GM12878 (cell line): ENCODE measurements around the gene CCDC28B. TPM values are rescaled to one million over a fixed set of nuclear protein-coding genes. Genes with fewer than 3 reads are reported as not detected.

Experiments
- ATF3 ChIP-seq: IDR thresholded peaks from 2 replicates; pipeline ENCODE4 v1.6.1; 2011; ENCODE audit warnings: low read depth, mild to moderate bottlenecking, low read length, moderate library complexity, borderline replicate concordance; ENCODE audit errors: extremely low read depth
- BACH1 ChIP-seq: fragments of 450-650 bp; IDR thresholded peaks from 2 replicates; pipeline ENCODE4 v1.6.1; 2017; ENCODE audit warnings: mild to moderate bottlenecking, borderline replicate concordance
- BHLHE40 ChIP-seq, 2 experiments: fragments of 450-650 bp in 1 of 2; IDR thresholded peaks; 2 replicates each; pipeline ENCODE4 v1.6.1; 2011 to 2017; ENCODE audit warnings: low read depth in 2 of 2, borderline replicate concordance in 1 of 2, improper control_type of control experiment in 1 of 2, low read length in 1 of 2, mild to moderate bottlenecking in 1 of 2
- BRCA1 ChIP-seq: IDR thresholded peaks from 2 replicates; pipeline ENCODE4 v1.6.1; 2011; ENCODE audit warnings: low read depth, low read length, improper control_type of control experiment
- CEBPB ChIP-seq, 2 experiments: fragments of 150-350 bp in 1 of 2; IDR thresholded peaks; 2 replicates each; pipeline ENCODE4 v1.6.1; 2012 to 2014; ENCODE audit warnings: low read depth in 2 of 2, low read length in 2 of 2, borderline replicate concordance in 1 of 2, inconsistent platforms in 1 of 2
- CHD1 ChIP-seq: IDR thresholded peaks from 2 replicates; pipeline ENCODE4 v1.6.1; 2012; ENCODE audit warnings: low read depth, low read length, improper control_type of control experiment
- CHD2 ChIP-seq: IDR thresholded peaks from 2 replicates; pipeline ENCODE4 v1.6.1; 2011; ENCODE audit warnings: low read depth, low read length, improper control_type of control experiment, borderline replicate concordance
- CHD4 ChIP-seq: fragments of 200-600 bp; sonication (generic); IDR thresholded peaks from 2 replicates; pipeline ENCODE4 v1.6.1; 2016; ENCODE audit warnings: mild to moderate bottlenecking
- E2F8 ChIP-seq: fragments of 450-650 bp; IDR thresholded peaks from 2 replicates; pipeline ENCODE4 v1.6.1; 2018; ENCODE audit warnings: mild to moderate bottlenecking, low read depth, moderate library complexity; ENCODE audit not compliant: partially characterized antibody
- ELK1 ChIP-seq: IDR thresholded peaks from 2 replicates; pipeline ENCODE4 v1.6.1; 2012; ENCODE audit warnings: low read depth, low read length, improper control_type of control experiment
- LARP7 ChIP-seq: fragments of 450-650 bp; IDR thresholded peaks from 2 replicates; pipeline ENCODE4 v1.6.1; 2017; ENCODE audit warnings: mild to moderate bottlenecking
- MEF2A ChIP-seq: IDR thresholded peaks from 2 replicates; pipeline ENCODE4 v1.6.1; 2011; ENCODE audit warnings: low read depth, mild to moderate bottlenecking, low read length, moderate library complexity; ENCODE audit not compliant: insufficient read depth
- MLLT1 ChIP-seq: fragments of 450-650 bp; IDR thresholded peaks from 2 replicates; pipeline ENCODE4 v1.6.1; 2016; ENCODE audit warnings: mild to moderate bottlenecking
- MTA3 ChIP-seq: IDR thresholded peaks from 2 replicates; pipeline ENCODE4 v1.6.1; 2012; ENCODE audit warnings: low read length, inconsistent platforms, borderline replicate concordance
- RAD21 ChIP-seq: IDR thresholded peaks from 2 replicates; pipeline ENCODE4 v1.6.1; 2011; ENCODE audit warnings: mild to moderate bottlenecking, low read depth, low read length, moderate library complexity; ENCODE audit not compliant: insufficient read depth
- RFX5 ChIP-seq: IDR thresholded peaks from 2 replicates; pipeline ENCODE4 v1.6.1; 2011; ENCODE audit warnings: low read depth, low read length, improper control_type of control experiment
- STAT3 ChIP-seq: IDR thresholded peaks from 2 replicates; pipeline ENCODE4 v1.6.1; 2011; ENCODE audit warnings: low read depth, low read length, improper control_type of control experiment
- SUPT20H ChIP-seq: IDR thresholded peaks from 2 replicates; pipeline ENCODE4 v1.6.1; 2011; ENCODE audit warnings: low read depth, mild to moderate bottlenecking, low read length, moderate library complexity, borderline replicate concordance; ENCODE audit not compliant: control insufficient read depth
- SUZ12 ChIP-seq: fragments of 200-600 bp; sonication (generic); IDR thresholded peaks from one replicate; pipeline ENCODE4 v1.6.1; 2018; ENCODE audit warnings: antibody characterized with exemption, mild to moderate bottlenecking; ENCODE audit not compliant: unreplicated experiment
- TCF3 ChIP-seq: IDR thresholded peaks from 2 replicates; pipeline ENCODE4 v1.6.1; 2012; ENCODE audit warnings: low read depth, mild to moderate bottlenecking, low read length, borderline replicate concordance; ENCODE audit not compliant: insufficient read depth
- WRNIP1 ChIP-seq: IDR thresholded peaks from 2 replicates; pipeline ENCODE4 v1.6.1; 2011; ENCODE audit warnings: low read depth, low read length, improper control_type of control experiment, borderline replicate concordance
- ZBED1 ChIP-seq: IDR thresholded peaks from 2 replicates; pipeline ENCODE4 v1.6.1; 2016; ENCODE audit warnings: borderline replicate concordance
- ZNF207 ChIP-seq: fragments of 450-650 bp; IDR thresholded peaks from 2 replicates; pipeline ENCODE4 v1.6.1; 2014; ENCODE audit warnings: antibody characterized with exemption, mild to moderate bottlenecking, borderline replicate concordance
- ZNF217 ChIP-seq: fragments of 450-650 bp; IDR thresholded peaks from 2 replicates; pipeline ENCODE4 v1.6.1; 2017; ENCODE audit warnings: antibody characterized with exemption, mild to moderate bottlenecking
- polyA plus RNA-seq, 11 experiments: library from polyadenylated mRNA; depleted of rRNA in 4 of 11; unstranded in 6 of 11; stranded (reverse) in 5 of 11; fragments of >200 nt; fragmentation: Nextera tagmentation in 4 of 11; fragmentation: Illumina TruSeq in 1 of 11; extraction: Ambion mirVana in 4 of 11; extraction: Trizol in 1 of 11; gene quantifications; 1 replicate in 1 of 11; 2 replicates in 10 of 11; pipeline versions ENCODE4 v1.2.1 to v1.2.3, GENCODE V29; 2011 to 2016; ENCODE audit warnings: inconsistent platforms in 2 of 11, missing spikeins in 2 of 11, low read depth in 1 of 11
- total RNA-seq, 4 experiments: library from RNA; depleted of rRNA in 3 of 4; stranded (reverse); fragments of >200 nt in 3 of 4; fragmentation: Illumina TruSeq in 1 of 4; extraction: Trizol in 1 of 4; gene quantifications; 2 replicates each; pipeline versions ENCODE4 v1.2.1 to v1.2.3, GENCODE V29; 2013 to 2021

CCDC28B gene
- total and polyA plus RNA-seq, 10 of the 15 experiments (the other 5 are each of a cell fraction or from before 2014, with no cell fraction given): 10.5 to 135 (median 90.6) TPM

- TF ChIP-seq E2F8 (no peak), CHD4 (no peak), BHLHE40 (IDR thresholded peaks at IDR 0.05; ENCODE audit: borderline replicate concordance in 1 of 2, low read depth in 2 of 2, low read length in 1 of 2) (peak; percentile 60 to 70; a peak in 3 of 4 replicates), BRCA1 (no peak), ELK1 (no peak), LARP7 (0 out of 2 replicates have a peak, but pooled peaks have one; percentile 30), RFX5 (no peak), CHD1 (no peak), SUPT20H (no peak), CHD2 (0 out of 2 replicates have a peak, but pooled peaks have one; percentile 36), MLLT1 (no peak), BACH1 (peak; percentile 34; the same call in 1 of the 2 replicates), CEBPB (IDR thresholded peaks at IDR 0.05; ENCODE audit: borderline replicate concordance in 1 of 2, low read depth in 2 of 2, low read length in 2 of 2) (no peak), STAT3 (no peak), ZBED1 (no peak), ZNF207 (no peak), WRNIP1 (no peak), TCF3 (peak; percentile 100), MEF2A (0 out of 2 replicates have a peak, but pooled peaks have one; percentile 6), RAD21 (peak; percentile 64), ZNF217 (no peak), ATF3 (no peak), MTA3 (no peak), SUZ12 (no peak)
These were observed 47.8 kb downstream of the CCDC28B start (continued) for GRCh38 chr1:32247983-32248889.
